ENCODE measurements around the gene TK2.

GRCh38 chr16:66581246-66581952, 31.5 kb upstream of the TK2 start:
- TF ChIP-seq CTCF (IDR thresholded peaks at IDR 0.05) (no peak), POLR2A (IDR thresholded peaks at IDR 0.05) (no peak)

Data from prostate gland (tissue), 2 donors.